NCI-H1417 (cell line): Measurements from ENCODE around the gene BBS4.
"Not testable (repeated sequence)": the region's sequence is repeated elsewhere in the genome, so short reads cannot be mapped to it uniquely, and the experiment has no call there.

Experiments
- DNase-seq, 3 experiments: peaks; one replicate each; lab custom pipeline; 2025; lab: John Stamatoyannopoulos, UW

BBS4 gene, protein sequence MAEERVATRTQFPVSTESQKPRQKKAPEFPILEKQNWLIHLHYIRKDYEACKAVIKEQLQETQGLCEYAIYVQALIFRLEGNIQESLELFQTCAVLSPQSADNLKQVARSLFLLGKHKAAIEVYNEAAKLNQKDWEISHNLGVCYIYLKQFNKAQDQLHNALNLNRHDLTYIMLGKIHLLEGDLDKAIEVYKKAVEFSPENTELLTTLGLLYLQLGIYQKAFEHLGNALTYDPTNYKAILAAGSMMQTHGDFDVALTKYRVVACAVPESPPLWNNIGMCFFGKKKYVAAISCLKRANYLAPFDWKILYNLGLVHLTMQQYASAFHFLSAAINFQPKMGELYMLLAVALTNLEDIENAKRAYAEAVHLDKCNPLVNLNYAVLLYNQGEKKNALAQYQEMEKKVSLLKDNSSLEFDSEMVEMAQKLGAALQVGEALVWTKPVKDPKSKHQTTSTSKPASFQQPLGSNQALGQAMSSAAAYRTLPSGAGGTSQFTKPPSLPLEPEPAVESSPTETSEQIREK

DNA sequence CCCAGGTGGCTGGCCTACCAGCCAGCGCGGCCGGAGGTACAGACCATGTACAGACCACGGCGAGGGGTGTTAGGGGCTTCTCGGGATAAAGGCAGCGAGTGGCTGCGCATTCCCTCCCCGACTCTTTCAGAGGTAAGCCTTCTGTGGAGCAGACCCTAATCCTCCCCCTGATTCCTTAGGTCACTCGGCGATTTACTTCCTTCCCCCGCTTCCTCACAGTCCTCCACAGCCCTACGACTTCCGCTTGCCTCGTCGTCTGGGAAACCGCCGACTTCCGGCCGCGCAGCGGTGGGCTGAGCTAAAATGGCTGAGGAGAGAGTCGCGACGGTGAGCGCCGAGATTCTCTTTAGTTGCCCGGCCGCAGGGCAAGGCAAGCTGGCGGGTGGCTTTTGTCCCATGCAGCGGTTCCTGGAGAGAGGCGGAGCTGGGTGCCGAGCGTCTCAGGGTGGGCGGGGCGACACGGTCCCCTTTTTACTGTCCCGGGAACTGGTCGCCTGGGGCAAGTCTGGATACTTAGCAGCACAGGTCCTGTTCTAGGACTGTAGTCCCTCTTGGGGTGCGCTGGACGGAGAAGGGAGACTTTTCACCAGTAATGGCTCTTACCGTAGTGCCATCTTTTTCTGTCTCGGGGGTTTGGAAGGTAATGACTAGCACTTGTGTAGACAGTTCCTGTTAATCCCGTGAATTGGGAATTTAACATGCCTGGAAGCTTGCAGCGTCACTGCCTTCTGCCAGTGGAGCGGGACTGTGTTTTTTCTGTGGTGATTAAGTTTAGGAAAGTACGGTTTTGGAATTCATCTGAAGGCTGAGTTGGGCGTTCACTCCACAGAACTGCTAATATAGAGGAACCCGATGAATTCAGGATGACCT lies at the start of gene BBS4, which contains the start of gene HIGD2B:
Gene BBS4, plus strand, starts transcription at position 283 of the 870 bp plus-strand sequence. Its CDS starts 21 bp downstream, at position 304.
Gene HIGD2B, minus strand, starts transcription at position 258 of the 870 bp plus-strand sequence. CDS start 9,808 bp downstream, outside the sequence.
- DNase-seq: no peak

DNA sequence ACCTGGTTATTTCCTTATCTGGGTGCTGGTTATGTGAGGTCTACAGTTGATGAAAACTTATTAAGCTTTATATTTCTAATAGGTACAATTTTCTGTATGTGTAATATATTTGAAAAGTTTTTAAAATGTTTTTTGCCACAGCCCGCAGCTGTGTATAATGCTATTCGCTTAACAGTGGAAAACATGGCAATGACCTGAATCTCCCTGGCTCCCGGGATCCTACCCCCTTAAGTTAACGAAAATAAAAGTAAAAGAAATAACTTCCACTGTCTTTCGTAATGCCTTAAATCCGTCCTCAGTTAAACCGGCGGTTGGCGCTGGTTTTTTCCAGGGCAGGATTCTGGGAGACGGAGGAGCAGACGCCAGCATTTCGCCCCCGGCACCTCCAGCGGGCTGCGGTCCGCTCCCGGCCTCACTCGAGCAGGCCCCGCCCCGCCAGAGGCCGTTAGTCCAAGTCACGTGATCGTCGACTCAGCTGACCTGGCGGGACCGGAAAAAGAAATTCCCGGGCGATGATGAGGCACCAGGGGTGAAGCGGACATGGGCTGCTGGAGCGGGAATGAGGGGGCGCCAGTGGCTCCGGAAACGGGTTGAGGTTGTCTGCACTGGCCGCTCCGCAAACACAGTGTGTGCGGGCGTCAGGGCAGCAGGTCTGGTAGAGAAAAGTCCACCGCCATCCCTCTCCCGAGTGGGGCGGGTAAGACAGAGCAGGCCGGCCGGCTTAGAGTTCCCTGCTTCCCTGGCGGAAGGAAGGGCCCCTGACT lies 49.3 kb upstream of the BBS4 start:
- DNase-seq: not testable (repeated sequence)

DNA sequence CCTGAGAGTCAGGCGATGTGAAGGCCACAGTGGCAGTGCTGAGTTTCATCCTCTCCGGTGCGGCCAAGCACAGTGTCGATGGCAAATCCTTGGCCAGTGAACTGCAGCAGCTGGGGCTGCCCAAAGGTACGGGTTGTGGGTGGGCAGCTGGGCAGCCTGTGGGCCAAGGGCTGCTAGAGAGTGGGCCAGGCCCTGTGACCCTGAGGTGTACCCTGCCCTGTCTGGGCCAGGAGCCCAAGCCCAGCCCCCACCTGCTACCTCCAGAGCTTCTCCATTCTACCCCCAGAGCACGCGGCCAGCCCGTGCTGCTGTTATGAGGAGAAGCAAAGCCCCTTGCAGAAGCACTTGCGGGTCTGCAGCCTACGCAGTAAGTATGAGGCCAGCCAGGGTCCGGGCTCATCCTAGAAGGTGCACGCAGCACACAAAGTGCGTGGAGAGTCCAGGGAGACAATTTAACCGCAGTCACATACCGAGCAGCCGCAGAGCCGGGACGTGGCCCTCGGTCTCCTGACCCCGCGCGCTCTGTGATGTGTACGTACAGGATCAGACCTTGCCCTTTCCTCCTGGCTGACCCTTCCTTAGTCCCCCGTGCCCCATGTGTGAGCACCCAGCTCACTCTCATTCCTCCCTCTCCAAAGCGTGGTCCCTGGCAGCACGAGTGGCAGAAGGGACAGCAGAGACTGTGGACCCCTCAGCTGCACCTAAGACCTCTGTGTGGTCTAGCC lies 46.1 kb upstream of the BBS4 start:
- not testable (repeated sequence) for DNase-seq

DNA sequence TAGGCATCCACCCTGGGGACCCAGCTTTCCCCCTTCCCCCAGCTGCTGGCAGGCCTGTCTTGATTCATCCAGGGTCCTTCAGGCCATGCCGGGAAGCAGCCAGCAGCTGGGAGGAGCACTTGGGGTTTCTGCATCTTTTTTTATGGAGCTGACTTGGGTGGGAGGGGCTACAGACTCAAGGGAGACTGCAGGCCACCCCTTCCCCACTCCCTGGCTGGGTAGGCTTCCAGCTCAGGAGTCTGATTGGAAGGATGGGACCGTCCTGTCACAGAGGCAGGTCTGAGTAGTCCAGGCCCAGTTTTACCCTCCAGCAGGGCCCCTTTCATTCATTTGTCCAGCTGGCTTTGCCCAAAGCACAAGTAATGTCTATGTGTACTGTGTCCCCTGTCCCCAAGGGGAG lies 43.7 kb upstream of the BBS4 start:
- not testable (repeated sequence) for DNase-seq

DNA sequence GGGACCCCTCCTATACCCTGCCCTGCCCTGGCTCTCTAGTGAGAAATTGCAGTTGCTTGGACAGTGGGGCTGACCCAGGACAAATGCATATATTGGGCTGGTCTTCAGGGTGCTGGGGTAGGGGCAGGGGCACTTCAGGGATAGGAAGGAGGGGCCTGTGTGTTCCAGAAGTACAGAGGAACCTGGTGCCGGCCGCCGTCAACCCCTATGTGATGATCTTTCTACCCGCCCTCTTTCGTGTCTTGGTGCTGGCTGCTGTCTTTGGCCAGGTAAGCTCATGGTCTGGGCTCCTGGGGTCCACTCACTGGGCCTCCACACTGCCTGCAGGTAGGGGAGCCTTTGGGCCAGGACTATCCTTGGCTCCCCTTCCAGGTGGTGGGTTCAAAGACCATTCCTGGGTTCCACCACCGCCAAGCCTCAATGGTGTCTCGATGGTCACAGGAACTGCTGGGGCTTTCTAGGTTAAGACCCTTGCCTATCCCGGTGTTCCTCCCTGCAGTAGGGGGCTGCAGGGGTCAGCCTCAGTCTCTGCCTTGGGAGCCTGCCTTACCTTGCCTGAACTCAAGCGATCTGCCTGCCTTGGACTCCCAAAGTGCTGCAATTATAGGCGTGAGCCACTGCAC lies 37.3 kb upstream of the BBS4 start:
- DNase-seq: not testable (repeated sequence)

DNA sequence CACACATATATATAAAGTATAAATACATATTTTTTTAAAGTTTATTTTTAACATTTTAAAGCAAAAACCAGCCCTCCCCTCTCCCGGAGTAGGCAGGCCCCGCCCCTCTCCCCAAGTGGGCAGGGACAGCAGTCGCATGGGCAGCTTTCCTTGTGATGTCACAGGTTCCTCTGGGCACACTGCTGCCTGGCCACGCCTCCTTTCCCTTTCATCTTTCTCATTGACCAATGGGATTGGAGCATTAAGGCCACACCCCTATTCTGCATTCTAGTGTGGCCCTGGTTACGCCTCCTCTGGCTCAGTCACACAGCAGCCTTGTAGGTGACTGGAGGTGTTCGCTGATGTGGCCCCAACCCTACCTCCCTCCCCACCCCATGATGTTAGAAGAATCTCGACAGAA lies 31.6 kb upstream of the BBS4 start, which contains the start of gene GOLGA6B:
Gene GOLGA6B, plus strand, starts transcription at position 301 of the 400 bp plus-strand sequence. Its CDS starts 41 bp downstream, at position 342.
- not testable (repeated sequence) for DNase-seq

DNA sequence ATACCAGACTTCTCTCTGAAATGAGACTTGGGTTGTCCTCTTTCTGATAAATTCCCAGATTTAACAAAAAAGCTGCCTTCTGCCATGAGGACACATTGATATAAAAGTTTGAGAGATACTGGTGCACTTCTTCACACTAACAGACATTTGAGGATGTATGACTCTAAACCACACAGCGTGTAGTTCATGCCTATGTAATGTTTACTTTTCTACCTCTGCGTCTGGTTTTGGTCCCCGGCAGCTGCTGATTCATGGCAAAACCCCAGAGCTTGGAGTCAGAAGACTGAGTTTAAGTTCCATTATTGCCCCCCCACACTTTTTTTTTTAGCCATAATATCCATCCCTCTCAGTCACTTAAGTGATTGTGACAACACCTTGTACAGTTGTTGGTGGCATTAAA lies 30.0 kb upstream of the BBS4 start:
- DNase-seq: not testable (repeated sequence)

DNA sequence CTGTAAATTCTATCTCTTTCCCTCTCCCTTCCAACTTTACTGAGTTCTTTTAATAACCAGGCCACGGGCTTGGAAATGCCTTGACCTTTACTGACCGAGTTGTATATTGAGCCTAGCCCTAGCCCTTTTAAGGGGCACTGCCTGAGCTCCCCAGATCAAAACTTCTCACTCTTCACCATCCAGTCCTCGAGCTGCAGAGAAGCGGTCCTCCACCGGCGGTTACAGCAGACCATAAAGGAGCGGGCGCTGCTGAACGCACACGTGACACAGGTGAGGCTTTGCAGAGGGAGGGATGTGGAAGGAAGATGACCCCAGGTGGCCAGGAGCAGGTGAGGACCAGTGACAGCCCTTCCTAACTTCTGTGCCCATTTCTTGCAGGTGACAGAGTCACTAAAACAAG lies 24.9 kb upstream of the BBS4 start:
- not testable (repeated sequence) for DNase-seq

DNA sequence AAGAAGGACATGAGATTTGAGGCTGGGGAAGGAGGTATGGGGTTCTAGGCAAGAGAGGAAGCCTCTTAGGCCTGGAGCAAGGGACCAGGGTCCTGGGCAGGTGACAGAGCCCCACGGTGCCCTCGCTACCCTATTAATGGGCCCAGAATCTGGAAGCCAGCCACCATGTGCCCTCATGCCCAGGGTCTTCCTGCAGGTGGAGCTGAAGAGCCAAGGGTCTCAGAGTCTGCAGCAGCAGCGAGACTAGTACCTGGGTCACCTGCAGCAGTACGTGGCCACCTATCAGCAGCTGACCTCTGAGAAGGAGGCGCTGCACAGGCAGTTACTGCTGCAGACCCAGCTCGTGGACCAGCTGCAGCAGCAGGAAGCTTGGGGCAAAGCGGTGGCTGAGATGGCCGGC lies 22.1 kb upstream of the BBS4 start:
- DNase-seq: not testable (repeated sequence)

DNA sequence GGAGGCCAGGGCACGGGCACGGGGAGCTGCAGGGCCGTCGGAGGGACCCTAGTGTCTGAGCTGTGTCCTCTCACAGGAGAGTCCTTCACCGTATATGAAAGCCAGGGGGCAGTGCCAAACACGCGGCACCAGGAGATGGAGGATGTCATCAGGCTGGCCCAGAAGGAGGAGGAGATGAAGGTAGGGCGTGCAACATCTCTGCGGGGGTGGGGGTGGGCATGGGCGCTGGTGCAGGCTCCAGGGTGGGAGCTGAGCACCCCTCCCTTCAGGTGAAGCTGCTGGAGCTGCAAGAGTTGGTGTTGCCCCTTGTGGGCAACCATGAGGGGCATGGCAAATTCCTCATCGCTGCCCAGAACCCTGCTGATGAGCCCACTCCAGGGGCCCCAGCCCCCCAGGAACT lies 20.3 kb upstream of the BBS4 start:
- not testable (repeated sequence) for DNase-seq

DNA sequence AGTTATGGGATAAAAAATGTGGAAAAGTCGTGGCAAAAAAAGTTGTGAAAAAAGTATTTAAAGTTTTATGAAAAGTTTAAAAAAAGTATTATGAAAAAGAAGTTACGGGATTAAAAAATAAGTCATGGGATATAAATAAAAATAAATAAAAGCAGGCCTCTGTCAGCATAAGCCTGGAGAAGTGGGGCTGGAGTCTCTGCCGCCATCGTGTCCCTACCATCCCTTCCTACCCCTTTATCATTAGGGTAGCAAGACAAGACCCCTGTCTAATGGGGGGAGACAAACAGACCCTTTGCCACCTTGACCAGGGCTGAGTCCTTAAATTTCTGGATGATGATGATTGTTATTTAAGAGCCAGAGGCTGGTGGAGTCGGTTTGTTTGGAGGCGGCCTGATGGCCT lies 16.2 kb upstream of the BBS4 start:
- DNase-seq: not testable (repeated sequence)

DNA sequence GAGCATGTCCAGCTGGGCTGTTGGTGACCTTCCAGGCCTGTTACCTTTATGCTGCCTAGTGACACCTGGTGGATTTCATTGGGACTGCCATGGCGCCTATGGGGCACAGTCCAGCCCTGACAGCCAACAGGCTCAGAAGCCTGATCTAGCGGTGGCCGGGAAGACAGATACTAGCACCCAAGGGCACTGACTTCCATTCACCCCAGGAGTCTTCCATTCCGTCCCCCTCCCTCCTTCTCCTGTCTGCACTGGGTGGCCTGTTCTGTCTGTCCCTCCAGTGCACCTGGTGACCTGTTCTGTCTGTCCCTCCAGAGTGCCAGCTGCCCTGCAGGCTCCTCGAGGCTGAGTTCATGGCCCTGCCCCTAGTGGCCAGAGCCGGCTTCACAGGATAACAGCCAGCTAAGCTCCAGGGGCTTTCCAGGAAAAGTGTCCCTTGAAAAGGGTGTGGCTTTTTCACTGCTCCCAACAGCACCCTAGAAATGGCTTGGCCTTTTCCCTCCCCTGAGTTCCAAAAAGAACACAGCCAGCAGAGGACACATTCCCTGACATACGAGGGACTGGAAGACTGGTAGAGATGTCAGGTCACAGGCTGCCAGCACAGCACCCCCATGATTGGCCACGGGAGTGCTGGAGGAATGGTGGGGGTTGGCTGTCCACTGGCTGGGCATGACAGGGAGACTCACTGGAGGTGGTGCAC lies 15.2 kb upstream of the BBS4 start:
- DNase-seq: not testable (repeated sequence)

DNA sequence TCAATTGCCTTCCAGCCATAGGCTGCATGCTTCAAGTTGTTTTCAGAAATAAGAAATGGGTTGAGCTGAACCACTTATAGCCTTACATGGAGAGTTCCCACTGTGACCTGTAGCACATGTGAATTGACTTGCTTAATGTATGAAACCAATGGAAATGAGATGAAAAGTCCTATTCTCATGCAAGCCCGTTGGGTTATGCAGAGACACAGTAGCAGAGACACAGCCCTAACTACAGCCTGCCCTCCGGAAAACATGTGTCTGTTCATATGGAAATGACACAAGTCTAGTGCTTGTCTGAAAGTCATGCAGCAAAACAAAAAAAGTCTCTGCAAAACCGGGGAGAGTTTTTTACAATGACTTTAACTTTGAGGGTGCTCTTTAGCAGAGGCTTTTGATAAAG lies 14.5 kb upstream of the BBS4 start:
- DNase-seq: no peak

DNA sequence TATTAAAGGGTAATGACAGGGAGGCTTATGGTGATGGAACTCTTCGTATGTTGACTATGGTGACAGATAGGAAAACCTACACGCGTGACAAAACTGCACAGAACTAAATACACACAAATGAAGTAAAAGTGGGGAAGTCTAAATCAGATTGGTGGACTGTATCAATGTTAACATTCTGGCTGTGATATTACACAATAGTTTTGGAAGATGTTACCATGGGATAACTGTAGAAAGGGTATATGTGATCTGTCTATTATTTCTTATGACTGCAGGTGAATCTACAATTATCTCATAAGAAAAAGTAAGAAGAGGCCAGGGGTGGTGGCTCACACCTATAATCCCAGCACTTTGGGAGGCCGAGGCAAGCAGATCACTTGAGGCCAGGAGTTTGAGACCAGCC lies 9.2 kb upstream of the BBS4 start:
- DNase-seq: no peak

DNA sequence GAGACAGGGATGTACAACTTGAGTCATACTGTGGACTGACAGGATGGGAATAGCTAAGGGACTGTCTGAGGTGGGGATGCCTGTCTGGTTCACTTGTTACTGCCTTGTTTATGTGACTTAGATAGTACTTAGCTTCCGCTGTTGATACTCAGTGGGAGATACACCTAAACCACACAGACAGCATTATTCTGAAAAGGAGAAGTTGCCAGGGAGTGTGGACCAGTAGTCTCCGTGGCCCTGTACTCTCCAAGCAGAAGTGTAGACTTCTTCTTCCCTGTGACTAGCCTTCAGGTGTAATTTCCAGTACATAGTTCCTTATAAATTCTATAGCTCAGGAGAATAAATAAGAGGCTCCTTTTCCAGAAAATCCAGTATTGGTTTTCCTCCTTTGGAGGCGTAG lies 5.1 kb upstream of the BBS4 start:
- no peak for DNase-seq

DNA sequence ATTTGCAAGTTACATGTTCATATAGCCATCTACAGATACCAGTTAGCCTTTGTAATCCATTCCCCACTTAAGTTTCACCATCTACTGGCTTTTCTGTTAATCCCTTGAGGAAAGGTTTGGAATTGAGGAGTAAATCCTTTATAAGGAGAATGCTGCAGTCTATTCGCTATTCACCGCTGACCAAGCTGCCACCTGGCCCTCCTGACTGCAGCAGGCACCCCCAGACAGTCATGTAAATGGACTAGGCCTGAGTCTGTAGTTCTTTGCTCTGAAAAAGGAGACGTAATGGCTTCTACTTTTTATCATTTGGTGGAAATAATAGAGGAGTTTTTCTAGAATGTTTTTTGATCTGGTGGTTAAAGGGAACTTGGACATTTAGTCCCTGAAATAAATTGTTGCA lies 3.2 kb upstream of the BBS4 start:
- DNase-seq: no peak

DNA sequence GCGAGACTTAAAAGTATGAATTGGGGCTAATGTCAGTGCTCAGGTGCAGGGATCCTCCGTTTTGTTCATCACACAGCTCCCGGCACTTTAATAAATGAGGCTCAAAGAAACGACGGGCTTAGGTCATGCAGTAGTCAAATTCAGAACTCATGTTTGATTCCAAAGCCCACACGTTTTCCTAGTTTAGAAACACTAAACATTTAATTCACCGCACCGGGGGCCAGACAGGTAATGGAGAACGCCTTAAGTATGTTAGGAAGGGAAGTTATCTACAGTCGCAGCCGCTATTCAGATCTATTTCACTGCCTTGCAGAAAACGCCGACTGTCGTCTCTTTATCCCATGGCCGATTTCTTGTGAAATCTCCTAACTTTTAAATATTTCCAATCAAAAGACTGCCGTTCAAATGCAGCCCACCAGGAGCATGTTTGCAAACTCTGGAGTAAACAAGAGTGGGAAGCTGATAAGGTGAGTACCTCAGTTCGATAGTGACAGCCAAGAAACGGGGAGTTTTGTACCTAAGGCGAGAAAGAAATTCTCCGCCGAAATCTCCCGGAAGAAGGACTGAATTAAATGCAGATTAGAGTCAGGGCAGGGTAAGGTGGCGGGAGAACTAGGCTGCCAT lies 594 bp upstream of the BBS4 start:
- DNase-seq: no peak

DNA sequence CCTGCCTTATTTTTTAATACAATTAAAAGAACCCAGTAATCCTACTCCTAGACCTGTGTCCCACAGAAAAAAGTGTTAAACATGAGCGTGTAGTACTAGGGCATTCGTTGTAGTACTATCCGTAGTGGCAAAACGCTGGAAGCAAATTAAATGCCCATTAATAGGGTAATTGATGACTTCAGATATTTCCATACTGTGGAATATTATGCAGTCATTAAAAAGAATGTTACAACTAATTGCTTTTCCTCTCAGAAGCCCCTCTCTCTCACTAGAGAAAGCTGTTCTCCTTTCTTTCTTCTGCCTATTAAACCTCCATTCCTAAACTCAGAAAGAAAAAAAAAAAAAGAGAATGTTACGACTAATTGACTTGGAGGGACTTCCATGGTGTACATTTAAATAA lies 2.7 kb downstream of the BBS4 start:
- no peak for DNase-seq

DNA sequence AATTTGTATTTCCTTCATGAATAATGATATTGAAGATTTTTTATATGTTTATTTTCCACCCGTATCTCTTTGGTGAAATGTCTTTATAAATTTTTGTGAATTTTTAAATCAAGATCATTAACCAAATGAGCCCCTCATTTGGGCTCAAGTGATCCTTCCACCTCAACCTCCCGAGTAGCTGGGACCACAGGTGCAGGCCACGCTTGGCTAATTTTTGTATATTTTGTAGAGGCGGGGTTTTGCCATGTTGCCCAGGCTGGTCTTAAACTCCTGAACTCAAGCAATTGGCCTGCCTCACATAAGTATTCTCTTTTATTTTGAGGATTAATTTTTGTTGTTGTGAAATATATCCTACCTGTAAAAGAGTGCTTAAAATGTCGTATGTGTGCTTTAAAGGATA lies 4.9 kb downstream of the BBS4 start:
- no peak for DNase-seq
